ENCODE data around the gene SAMD11.

The SAMD11 gene

GRCh38 chr1:905811-906599 lies 17.7 kb upstream of the SAMD11 start:
- no peak for ATAC-seq

DNA sequence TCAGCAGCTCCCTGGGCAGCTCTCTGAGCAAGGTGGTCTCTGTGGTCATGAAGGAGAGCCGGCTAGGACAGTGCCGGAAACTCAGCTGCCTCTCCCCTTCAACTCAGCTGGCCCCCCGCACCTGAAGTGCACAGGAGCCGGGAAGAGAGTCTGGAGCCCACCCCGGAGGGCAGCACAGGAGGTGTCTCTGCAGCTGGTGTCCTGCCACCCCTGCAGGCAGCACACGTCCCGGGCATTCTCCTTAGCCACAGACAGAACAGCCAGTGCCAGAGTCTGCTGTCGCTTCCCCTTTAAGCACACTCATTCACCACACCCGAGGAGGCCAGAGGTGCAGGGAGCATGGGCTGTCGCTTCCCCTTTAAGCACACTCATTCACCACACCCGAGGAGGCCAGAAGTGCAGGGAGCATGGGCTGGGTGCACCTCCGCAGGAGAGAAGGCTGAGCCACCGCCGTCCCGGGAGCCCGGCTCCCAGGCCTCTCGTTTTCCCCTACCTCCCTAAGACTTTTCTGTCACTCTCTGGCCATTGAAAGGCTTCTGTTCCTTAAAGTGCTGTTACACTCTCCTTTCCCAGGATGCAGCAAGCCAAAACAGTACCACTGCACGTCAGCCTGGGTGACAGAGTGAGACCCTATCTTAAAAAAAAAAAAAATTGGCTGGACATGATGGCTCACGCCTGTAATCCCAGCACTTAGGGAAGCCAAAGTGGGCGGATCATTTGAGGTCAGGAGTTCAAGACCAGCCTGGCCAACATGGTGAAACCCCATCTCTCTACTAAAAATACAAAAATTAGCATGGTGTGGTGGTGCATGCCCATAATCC lies 16.9 kb upstream of the SAMD11 start:
- ATAC-seq, result peak in 1 of 2 donors; percentile 39

DNA sequence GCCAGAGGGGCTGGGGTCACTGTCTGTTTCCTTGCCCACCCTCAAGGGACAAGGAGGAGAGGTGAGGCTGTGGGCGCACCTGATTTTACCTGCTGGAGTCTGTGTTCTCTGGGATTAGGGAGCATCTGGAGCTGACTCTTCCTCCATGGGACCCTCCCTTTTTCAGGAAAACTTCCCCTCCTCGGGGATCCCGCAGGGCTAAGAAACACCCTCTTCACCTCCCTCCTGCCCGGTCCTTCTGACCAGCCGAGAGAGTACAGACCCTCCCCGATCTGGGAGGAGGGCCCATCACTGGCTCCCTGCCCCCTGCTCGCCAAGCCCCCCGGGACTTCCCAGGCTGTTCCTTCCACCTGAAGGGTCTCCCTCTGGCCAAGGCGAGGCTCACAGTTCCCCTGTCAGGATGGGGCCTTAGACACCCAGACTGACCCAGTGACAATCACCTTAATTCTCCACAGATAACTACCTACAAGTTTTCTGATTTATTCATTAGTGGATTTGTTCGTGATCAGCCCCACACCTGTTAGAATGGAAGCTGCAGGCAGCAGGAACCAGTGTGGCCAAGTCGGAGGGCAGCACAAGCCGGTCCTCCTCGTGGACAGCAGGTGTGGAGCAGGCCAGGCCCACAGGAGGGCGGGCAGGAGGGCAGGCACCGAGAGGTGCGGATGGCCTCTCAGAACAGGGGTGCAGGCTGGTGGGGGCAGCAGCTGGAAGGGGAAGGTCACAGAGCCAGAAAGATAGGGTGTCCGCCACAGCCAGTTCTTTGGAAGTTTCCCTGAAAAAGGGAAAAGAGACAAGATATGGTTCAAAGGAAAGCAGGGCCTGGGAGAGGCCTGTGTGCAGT lies 15.9 kb upstream of the SAMD11 start:
- ATAC-seq, result no peak

- no peak for ATAC-seq
These were observed 15.1 kb upstream of the SAMD11 start for GRCh38 chr1:908661-909060.

DNA sequence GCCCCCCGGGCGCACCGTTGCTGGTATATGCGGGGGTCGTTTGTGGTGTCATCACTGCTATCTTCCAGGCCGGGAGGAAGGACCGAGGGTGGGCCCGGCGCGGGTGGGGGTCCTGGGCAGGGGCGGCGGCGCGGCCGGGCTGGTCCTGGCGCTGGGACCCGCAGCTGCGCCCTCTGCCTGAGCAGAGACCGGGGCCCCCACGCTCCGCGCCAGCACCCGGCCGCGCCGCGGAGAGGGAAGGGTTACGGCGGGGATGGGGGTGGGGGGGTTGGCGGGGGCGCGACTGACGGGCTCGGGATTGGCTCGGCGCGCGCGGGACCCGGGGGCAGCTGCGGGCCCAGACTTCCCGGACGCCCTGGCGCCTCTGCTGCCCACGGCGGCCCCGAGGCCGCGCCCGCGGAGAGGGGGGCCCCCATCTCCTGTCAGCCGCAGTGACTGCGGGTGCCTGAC lies 13.8 kb upstream of the SAMD11 start:
- no peak for ATAC-seq

DNA sequence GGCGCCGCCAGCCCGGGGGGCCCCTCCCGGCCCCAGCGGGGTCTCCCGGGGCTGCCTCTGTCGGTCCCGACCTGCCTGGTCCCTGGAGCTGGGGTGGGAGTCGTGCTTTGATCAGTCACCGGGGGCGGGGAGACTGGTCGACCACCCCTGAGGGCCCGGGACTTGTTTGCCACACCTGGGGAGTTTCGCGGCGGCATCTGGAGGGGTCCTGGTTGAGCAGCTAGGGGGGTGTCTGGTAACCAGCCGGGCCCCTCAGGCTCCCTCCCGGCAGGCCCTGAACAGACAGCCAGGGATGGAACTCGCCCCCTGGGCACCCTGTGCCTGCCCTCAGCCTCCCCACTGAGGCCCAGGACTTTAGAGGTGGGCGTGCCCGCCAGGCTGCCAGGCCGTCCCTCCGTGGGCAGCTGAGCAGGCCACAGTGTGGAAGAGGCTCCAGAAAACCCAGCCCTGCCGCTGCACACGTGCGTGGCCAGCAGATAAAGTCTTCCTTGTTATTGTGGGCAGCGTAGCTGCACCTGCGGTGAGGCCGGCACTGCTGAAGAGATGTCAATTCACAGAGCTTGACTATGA lies 13.3 kb upstream of the SAMD11 start:
- no peak for ATAC-seq

GRCh38 chr1:910881-911721 lies 12.6 kb upstream of the SAMD11 start:
- ATAC-seq, result no peak

GRCh38 chr1:911875-912739 lies 11.6 kb upstream of the SAMD11 start:
- ATAC-seq, result no peak

GRCh38 chr1:912740-913301 lies 10.9 kb upstream of the SAMD11 start:
- peak in 1 of 2 donors; percentile 36 for ATAC-seq

- ATAC-seq, result no peak
These were observed 10.1 kb upstream of the SAMD11 start for GRCh38 chr1:913491-914130.

GRCh38 chr1:914131-914890 lies 9.4 kb upstream of the SAMD11 start:
- no peak for ATAC-seq

GRCh38 chr1:914891-915280 lies 8.8 kb upstream of the SAMD11 start:
- ATAC-seq, result no peak

- no peak for ATAC-seq
These were observed 8.2 kb upstream of the SAMD11 start for GRCh38 chr1:915295-916172.

- ATAC-seq, result no peak
These were observed 7.3 kb upstream of the SAMD11 start for GRCh38 chr1:916173-917075.

DNA sequence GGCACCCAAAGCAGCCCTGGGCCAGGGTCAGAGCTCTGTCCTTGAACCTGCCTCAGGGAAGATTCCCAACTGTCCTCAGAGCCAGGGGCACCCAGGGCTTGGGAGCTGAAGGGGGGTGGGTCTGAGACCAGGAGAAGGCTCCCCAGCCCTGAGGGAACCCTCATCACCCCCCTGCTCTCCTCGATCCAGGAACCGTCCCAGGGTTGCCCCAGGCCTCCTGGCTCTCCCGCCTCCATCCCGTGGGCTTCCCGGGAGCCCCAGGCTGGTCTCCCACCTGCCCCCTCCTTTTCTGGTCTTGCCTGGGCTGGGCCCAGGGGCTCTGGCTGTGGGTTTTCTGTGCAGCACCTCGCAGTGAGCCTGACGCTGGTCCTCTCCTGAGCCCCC lies 6.7 kb upstream of the SAMD11 start:
- ATAC-seq, result no peak

- ATAC-seq, result no peak
These were observed 6.1 kb upstream of the SAMD11 start for GRCh38 chr1:917466-918091.
